GM18870 (cell line): ENCODE results near the gene RRP15.

ENCODE experiments used
- ATAC-seq: cut with Tn5 transposase; IDR thresholded peaks from one replicate; pipeline ENCODE4 v1.9.1; 2021; ENCODE audit warnings: moderate library complexity; ENCODE audit not compliant: unreplicated experiment

Gene RRP15

DNA sequence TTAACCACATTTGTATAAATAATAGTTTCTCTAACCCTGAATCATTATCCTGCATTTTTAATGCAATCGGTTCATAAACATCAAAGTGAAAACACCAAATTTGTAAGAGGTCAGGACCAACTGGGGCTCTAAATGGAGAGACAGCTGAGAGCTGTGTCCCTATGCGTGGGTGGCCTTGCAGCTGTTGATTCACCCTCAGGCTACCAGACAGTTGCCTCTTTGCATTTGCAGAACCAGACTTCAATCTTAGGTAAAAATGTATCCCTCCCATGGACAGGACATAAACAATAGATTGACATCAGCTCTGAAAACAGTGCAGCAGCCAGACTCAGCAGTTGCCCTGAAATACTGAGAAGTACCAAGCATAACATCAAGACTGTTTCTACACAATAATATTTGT lies 51.2 kb downstream of the RRP15 start:
- ATAC-seq = no peak

DNA sequence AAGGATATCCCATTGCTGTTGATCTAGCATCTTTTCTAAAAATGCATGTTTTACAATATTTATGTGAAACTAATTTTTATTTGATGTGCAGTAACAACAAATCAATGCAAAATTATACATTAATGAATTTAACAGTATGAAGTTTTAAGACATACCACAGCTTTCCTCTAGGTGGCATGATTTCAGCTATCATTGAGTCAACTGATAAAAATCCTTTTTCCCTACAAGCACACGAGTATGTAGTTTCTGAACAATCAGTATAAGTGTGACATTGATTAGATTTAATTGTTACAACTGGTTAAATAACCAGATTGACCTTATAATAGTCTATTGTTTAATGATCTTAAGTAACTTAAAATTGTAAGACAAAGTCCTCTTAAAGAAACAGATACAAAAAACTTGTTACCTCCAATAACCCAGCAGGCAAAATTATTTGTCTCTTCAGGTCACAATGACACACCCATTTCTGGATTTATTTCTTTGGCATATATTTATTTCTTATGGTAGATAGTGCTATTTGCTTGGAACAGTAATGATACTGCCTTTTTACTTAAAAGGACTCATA lies 54.3 kb downstream of the RRP15 start:
- peak; percentile 73 for ATAC-seq

DNA sequence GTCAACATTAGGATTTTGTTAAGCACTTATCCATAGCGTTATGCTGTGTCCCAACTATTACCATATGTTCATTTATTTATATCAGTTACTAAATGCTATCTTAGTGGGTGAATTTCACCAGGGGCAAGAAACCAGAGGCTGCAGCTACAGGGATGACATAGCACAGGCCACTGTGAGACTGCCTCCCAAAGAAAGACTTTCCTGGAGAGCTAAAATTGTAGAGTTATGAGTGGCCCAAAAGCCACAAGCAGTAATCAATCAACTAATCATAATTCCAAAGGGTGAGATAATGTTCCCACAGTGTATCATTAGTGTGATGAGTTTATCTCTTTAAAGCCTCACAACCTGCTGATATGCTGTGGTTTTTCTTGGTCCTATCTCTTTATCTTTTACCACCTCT lies 56.2 kb downstream of the RRP15 start:
- ATAC-seq = no peak

DNA sequence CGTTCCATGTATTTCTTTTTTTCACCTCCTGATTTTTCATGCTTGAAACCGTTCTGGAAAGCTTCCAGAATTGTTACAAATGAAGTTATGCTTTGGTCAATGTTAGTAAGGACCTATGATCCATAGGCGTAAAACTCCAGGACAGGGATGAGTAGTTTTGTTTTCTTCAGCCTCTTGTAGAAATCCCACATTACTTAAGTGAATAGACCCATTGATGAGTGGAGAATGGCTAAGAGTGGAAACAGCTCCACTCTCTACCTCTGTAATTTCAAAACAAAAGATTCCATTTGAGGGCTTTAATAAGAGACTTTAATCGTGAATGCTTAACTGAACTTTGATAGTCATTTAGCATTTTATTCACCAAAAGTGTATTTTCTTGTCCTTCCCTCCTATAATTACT lies 57.0 kb downstream of the RRP15 start:
- no peak for ATAC-seq

GRCh38 chr1:218344814-218345672 lies 60.0 kb downstream of the RRP15 start, which contains the start of gene TGFB2:
TSS of gene TGFB2 (plus strand) at chr1:218345336. CDS start at chr1:218346702, 1,366 bp downstream.
- peak; percentile 55 for ATAC-seq

- ATAC-seq = peak; percentile 21
These were observed 60.7 kb downstream of the RRP15 start for GRCh38 chr1:218345673-218346390.

DNA sequence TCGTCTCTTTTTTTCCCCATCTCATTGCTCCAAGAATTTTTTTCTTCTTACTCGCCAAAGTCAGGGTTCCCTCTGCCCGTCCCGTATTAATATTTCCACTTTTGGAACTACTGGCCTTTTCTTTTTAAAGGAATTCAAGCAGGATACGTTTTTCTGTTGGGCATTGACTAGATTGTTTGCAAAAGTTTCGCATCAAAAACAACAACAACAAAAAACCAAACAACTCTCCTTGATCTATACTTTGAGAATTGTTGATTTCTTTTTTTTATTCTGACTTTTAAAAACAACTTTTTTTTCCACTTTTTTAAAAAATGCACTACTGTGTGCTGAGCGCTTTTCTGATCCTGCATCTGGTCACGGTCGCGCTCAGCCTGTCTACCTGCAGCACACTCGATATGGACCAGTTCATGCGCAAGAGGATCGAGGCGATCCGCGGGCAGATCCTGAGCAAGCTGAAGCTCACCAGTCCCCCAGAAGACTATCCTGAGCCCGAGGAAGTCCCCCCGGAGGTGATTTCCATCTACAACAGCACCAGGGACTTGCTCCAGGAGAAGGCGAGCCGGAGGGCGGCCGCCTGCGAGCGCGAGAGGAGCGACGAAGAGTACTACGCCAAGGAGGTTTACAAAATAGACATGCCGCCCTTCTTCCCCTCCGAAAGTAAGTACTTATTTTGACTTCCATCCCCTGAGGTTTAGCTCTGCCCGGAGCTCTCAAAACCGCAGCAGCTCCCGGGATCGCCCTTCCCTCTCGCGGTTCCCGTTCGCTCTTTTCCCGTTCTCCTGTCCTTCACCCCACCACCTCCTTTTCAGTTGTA lies 61.5 kb downstream of the RRP15 start:
- ATAC-seq = no peak

GRCh38 chr1:218347336-218347722 lies 62.2 kb downstream of the RRP15 start:
- no peak for ATAC-seq

- ATAC-seq = no peak
These were observed 62.9 kb downstream of the RRP15 start for GRCh38 chr1:218347723-218348627.

DNA sequence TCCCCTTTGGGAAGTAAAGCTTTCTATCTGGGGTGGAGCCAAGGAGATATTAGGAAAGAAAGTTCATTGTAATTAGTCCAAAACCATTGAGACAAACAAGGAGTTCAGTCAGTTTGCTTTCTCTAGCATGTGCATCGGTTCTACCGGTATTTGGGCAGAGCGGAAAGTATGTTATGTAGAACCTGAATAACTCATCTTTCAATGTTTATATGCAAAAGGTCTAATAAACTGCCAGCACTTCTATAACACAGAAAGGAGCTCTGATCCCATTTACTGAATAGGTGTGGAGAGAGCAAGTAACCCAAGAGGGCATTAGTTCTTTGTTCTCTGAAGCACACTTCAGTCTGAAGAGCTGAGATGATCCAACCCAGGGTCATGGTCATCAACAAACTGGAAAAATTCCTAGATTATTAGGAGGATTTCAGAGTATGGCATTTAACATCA lies 63.6 kb downstream of the RRP15 start:
- no peak for ATAC-seq

GRCh38 chr1:218349348-218350034 lies 64.4 kb downstream of the RRP15 start:
- no peak for ATAC-seq

DNA sequence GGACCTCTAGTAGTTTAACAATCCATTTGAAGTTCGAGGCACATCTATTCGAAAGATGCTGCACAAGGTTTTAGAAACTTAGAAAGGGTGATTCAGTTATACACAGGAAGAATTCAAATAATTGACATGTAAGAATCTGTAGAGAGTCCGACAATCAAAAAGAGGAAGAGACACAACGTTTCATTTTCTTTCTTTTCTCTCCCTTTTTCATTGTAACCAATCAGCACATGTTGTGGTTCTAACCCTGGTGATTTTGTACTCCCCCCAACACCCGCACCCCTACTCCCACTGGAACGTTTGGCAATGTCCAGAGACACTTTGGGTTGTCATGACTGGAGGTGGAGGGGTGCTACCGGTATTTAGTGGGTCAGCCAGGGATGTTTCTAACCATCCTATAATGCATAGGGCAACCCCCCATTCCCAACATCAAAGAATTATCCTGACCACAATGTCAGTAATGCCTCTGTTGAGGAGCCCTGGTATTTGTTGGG lies 65.0 kb downstream of the RRP15 start:
- ATAC-seq = no peak

DNA sequence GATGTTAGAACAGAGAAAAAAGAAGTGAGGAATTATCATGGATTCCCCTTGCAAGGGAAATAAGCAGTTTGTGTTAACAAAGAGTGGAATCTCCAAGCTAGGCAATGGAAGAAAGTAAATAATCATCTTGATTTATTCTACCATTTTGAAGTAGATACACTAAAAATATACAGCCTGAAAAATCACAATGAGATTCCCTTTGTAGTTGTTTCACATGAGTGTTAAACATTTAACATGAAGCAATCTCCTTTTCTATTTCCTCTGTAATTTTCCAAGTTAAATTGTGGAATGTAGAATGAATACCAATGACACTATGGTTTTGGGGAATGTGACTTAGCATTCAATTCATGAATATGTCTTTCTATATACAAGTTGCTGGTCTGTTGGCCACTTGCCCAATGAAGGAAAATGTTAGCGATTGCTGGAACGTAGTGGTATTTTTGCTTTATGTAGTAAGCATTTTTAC lies 65.7 kb downstream of the RRP15 start:
- ATAC-seq = no peak

DNA sequence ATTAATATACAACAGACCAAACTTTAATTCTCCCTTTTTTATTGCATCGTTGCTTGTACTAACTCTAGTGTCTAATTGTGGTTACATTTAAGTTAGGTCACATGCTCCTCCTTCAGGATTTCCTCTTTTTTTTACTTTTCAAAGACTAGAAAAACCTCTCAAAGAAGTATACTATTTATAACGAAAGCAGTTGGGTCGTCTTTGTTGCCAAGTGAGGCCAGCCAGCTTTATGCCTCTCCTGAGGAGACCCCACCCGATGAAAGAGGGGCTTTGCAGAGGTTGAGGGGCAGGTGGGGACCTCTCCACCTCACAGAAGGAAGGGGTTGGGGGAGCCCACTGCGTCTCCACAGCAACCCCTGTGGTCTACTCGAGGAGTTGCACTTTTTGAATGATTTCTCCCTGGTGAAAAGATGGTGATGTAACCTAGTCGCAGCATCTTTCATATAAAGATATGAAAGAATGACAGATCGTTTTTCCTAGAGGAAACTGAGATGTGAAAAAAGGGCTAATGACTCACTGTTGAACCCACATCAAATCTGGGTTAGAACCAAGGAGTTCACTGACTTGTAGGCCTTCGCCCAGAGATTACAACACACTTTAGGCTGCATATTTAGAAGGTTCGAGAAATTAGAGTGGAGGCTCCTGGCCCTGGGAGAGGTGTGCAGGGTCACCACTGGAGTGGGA lies 66.4 kb downstream of the RRP15 start:
- peak; percentile 56 for ATAC-seq

DNA sequence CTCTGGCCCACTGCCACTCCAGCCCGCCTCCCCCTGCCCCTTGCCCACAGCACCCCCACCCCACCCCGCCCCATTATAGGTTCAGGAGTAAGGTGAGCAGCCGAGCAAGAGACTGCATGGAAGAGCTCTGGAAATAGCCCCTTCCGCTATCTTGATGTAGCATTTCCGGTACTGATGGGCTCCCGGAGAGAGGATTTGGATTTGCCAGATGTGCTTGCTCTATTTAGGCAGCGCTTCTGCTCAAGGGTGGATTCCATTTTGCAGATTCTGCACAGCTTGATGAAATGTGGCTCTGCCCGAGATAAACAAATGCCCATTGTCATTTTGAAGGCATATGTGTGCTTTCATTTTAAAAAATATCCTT lies 67.0 kb downstream of the RRP15 start:
- no peak for ATAC-seq

GRCh38 chr1:218353656-218354055 lies 68.6 kb downstream of the RRP15 start:
- no peak for ATAC-seq

- ATAC-seq = no peak
These were observed 70.2 kb downstream of the RRP15 start for GRCh38 chr1:218355278-218355677.

GRCh38 chr1:218357211-218357892 lies 72.3 kb downstream of the RRP15 start:
- ATAC-seq = no peak
